Measurements from ENCODE around the gene MST1. TPM values are rescaled to one million over a fixed set of nuclear protein-coding genes. Genes with fewer than 3 reads are reported as not detected.

The MST1 gene
- total RNA-seq: 1.1 and 2.3 TPM in 2 replicates

DNA sequence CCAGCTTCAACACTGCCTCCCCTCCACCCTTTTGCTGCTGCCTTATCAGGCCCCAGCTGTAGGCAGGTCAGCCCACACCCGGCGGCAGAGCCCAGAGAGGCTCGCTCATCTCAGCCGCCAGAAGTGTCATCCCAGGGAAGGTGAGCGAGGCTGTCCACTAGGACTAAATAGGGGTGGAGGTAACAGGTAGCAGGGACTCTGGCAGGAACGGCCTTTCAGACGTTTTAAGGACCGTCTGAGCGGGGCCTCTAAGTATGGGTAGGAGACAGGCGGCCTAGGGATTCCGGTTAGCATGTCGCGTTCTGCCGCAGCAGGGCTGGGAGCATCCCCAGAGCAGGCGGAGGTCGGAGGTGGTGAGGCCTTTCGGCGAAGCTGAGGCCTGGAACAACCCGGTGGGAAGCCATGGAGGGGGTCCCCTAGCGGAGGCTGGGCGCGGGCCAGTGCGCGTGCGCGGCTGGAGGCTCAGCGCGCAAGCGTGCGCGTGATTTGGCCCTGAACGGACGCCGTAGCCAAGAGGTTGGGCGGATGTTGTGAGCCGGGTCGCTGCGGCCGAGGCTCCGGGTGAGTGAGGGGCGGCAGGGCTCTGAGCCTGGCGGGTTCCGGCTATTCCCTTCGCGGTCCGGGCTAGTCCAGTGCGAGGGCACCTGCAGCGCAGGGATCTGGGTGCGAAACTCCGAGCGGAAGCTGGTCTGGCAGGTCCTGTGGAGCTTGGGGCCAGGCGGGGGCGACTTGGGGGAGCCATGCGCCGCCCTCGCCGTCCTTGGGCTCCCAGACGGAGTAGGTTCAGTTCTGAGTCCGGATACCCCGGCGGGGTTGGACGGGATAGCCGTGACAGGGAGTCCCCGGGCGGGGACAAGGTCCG lies at the start of gene MST1, which contains the start of gene RNF123:
Gene MST1 (minus strand): TSS at position 429 of the 862 bp plus-strand sequence. CDS start 783 bp downstream, outside the sequence.
Gene RNF123 (plus strand): TSS at position 512 of the 862 bp plus-strand sequence. CDS start 1,609 bp downstream, outside the sequence.

DNA sequence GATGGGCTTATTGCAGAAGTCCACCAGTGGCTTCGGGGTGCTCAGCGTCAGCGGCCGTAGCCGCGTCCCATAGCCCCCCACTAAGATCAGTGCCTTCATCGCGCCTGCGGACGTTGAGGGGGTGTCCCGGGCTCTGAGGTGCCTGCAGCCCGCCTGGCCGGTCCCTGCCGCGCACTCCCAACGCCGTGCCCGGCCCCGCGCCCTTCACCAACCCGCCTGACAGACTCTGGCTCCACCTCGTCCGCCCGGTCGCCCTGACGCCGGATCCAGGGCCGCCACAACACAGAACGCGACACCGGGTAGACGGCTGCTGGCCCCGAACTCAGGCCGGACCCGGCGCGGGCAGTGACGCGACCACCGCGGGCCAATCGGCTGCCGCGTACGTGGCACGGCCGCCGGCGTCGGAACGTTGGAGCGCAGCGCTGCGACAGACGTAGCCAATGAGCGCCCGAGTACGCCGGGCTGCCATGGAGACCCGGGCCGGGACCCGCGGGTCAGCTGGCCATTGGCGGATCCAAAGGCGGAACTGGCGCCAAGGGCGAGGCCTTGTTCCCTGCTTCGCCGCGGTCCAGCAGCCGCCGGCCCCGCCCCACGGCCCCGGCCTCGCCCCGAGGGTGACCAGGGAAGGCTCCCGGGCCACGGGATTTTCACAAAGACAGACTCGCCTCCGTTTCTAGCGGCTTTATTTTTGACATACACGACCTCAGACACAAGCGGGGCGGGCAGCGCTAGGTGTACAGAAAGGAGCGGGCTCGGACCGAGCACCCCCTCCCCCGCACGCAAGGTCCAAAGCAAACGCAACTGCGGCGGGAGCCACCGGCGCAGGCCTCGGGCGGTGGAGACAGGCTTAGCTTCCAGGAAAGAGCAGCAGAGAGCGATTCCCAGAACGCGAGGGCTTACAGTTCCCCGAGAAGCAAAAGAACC lies 34.6 kb upstream of the MST1 start, which contains the start of gene GMPPB:
Gene GMPPB (minus strand): TSS at position 324 of the 924 bp plus-strand sequence. CDS start 225 bp downstream, at position 99.

DNA sequence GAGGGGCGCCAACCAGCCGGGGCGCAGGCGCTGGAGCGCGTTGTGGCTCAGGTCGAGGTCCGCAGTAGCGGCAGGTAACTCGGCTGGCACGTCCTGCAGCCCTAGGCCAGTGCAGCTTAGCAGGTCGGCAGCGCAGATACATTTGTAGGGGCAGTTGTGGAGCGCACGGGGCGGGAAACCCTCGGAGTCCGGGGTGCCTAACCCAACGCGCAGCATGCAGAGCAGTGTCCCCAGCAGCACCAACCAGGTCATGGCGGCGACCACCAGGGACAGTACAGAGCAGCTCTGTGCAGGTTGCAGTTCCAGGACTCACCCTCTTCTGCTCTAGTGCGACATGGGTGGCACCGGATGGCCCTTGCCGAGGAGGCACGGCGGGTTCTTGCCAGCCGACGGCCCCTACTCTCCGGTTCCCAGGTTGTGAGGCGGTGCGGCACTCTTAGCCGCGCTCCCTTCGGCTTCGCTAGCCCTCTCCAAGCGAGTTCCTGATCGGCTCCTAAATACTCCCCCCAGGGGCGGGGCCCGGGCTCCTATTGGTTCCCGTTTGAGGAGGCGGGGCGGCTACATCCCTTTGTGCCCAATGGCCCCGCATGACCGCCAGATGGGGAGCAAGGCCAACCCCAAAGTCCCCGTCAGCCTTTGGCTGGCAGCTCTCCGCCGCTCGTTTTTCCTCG lies 30.1 kb upstream of the MST1 start, which contains the start of gene AMIGO3:
Gene AMIGO3 (minus strand): TSS at position 471 of the 671 bp plus-strand sequence. CDS start 219 bp downstream, at position 252.

DNA sequence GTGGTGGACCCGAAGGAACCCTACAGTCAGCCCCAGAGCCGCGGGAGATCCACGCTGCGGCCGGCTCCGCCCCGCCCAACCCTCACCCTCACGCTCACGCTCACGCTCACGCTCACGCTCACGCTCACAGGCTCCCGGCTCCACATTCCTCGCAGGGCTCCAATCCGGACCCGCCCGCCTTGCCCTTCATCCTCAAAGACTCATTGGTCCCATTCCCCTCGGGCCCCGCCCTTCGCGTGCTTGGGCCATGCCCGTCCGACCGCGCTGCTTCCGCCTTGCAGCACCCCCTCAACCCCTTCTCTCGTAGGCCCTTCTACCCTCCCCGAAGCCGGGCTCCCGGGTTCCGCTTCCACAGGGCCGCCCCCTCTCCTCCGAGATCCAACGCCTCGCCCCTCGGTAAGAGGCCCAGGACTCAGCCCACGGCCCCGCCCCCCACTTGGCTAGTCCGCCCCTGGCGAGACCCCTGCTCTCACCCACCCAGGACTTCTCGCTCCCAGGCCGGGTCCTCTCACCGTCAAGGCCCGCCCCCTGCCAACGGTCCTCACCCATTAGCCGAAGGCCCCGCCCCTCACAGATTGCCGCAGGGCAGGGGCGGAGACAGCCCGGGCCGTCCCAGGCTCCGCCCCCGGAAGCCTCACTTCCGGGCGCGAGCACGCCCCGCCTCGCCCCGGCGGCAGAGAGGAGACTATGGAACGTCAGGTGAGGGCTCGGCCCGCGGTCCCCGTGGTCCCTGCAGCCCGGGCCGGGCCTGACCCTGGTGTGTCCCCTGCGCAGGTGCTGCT lies 15.4 kb downstream of the MST1 start, which contains the start of gene APEH:
Gene APEH (plus strand): TSS at position 637 of the 782 bp plus-strand sequence. CDS start 51 bp downstream, at position 688.

Small RNAs within 50 kb of the gene (small RNA-seq; reads per million reads assigned to genes)
- gene AMIGO3: not detected

Other genes with a start within 250 kb of the MST1 start
- gene DAG1, start 219.2 kb downstream of the MST1 start, total RNA-seq: 60.4 and 84.3 TPM in 2 replicates
- 0.13 and 0.14 TPM in 2 replicates for gene BSN, start 135.0 kb downstream of the MST1 start, total RNA-seq
- 76.9 and 81.3 TPM in 2 replicates for gene APEH, start 15.1 kb downstream of the MST1 start, total RNA-seq
- gene RNF123, start 83 bp upstream of the MST1 start, total RNA-seq: 19.1 and 25.0 TPM in 2 replicates
- 0.14 TPM in 1 of 2 replicates, not detected in the other for gene AMIGO3, start 30.2 kb upstream of the MST1 start, total RNA-seq
- gene GMPPB, start 34.5 kb upstream of the MST1 start, total RNA-seq: 39.8 and 42.0 TPM in 2 replicates
- 44.5 and 53.0 TPM in 2 replicates for gene IP6K1, start 97.1 kb upstream of the MST1 start, total RNA-seq
- not detected in 2 replicates for gene CDHR4, start 110.4 kb upstream of the MST1 start, total RNA-seq
- gene INKA1, start 113.8 kb upstream of the MST1 start, total RNA-seq: 5.8 and 7.6 TPM in 2 replicates
- 20.9 and 33.5 TPM in 2 replicates for gene UBA7, start 124.5 kb upstream of the MST1 start, total RNA-seq
- gene TRAIP, start 167.1 kb upstream of the MST1 start, total RNA-seq: 4.8 and 5.5 TPM in 2 replicates
- not detected in 2 replicates for gene CAMKV, start 180.4 kb upstream of the MST1 start, total RNA-seq
- gene MST1R, start 214.4 kb upstream of the MST1 start, total RNA-seq: 1.2 and 2.2 TPM in 2 replicates
- 14.6 and 17.0 TPM in 2 replicates for gene MON1A, start 240.3 kb upstream of the MST1 start, total RNA-seq

All from thoracic aorta endothelial cell (primary cell).